HuH-7.5 (cell line): ENCODE results near the gene SMARCB1.

ENCODE experiments used
- DNase-seq: peaks from one replicate; pipeline ENCODE4 v3.0.0; 2011; ENCODE audit warnings: low spot score

The SMARCB1 gene

GRCh38 chr22:23762842-23763578 lies 23.8 kb upstream of the SMARCB1 start, which contains the start of gene C22orf15:
Gene C22orf15 (plus strand): TSS chr22:23762990. CDS start chr22:23763307, 317 bp downstream.
- DNase-seq, result no peak

GRCh38 chr22:23763579-23763945 lies 23.2 kb upstream of the SMARCB1 start:
- no peak for DNase-seq

GRCh38 chr22:23763954-23764353 lies 22.8 kb upstream of the SMARCB1 start:
- DNase-seq, result no peak

- DNase-seq, result no peak
These were observed 21.6 kb upstream of the SMARCB1 start for GRCh38 chr22:23764899-23765881.

- no peak for DNase-seq
These were observed 19.5 kb upstream of the SMARCB1 start for GRCh38 chr22:23767303-23767672.

DNA sequence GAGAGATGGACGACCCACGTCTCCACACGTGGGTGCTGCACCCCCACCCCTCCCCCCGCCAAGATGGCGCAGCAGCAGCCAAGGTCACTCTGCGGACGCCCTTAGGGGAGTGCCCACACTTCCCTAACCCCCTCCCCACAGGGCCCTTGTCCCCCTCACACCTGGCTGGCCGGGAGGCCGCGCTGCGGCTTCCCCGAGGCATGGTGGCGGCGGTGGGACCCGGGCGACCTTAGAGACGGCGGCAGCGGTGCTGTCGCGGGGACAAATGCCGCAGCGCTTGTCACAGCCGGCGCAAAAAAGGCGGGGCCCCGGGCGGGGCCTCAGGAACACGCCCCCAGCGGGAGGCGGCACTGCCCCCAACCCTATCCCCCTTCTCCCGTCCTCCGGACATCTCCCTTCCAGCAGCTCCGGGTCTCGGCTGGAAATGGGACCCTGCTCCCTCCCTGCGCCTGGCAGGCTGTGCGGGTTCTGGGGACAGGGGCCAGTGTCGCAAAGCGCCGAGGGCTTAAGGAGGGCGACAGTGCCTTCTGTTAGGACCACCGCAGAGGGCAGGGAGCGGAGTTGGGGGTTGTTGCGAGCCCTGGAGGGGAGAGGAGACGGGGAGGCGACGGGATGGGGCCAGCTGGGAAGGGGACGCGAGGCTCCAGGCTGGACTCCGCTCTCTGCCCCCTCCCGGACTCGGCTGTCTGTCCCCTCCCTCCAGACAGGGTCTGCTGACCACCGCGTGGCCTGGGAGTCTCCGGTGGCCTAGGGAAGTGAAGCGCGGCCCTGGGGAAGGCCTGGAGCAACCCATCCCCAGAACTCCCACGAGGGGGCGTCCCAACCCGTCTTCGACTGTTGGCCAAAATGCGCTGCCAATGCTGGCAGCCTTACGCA lies 18.9 kb upstream of the SMARCB1 start, which contains the start of gene CHCHD10:
TSS of gene CHCHD10 (minus strand) at position 300 of the 876 bp plus-strand sequence. CDS start at position 202, 98 bp downstream.
- DNase-seq, result peak; percentile 92

- no peak for DNase-seq
These were observed 17.3 kb upstream of the SMARCB1 start for GRCh38 chr22:23769321-23769965.

DNA sequence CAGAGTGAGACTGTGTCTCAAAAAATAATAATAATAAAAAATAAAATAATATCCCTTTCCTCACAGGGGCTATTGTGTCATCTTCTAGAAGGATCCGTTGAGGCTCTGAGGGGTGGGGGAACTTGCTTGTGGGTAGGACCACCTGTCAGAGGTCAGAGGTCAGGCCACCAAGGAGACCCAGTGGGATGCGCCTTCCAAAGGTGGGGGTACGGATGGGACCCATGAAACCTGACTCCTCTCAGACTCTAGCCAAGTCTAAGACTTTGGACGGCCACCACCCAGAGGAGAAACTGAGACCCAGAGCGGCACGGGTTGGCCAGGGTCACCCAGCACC lies 14.5 kb upstream of the SMARCB1 start:
- no peak for DNase-seq

- DNase-seq, result peak; percentile 79
These were observed 13.9 kb upstream of the SMARCB1 start, which contains the start of gene MMP11 for GRCh38 chr22:23772649-23773473. Gene MMP11 (plus strand): TSS chr22:23772849. CDS start chr22:23772871, 22 bp downstream.

DNA sequence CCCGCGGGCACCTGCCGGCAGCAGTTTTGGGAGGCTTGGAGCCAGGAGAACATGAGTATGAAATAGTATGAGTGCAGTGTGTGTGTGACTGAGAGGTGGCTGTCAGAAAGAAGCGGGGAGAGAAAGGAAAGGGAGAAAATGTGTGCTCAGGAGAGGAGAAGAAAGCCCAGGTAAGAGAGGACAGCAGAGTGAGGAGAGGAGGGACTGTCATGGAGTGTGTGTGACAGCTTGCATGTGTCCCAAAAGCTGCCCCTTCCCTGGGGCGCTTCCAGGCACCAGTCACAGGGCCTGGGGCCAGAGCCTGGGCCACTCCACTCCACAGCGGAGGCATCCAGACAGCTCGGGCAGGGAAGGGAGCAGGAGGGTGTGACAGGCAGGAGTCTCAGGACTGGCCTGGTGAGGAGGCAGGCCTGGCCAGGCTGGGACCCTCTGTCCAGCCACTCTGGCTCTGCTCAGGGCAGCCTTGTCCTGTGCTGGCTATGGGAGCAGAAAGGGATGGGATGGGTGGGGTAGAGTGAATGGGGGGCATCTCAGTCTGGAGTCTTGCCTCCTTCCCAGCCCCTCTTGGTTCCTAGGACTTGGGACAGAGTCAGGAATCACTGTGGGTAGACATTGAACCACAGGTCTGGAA lies 13.2 kb upstream of the SMARCB1 start:
- no peak for DNase-seq

GRCh38 chr22:23774114-23774921 lies 12.4 kb upstream of the SMARCB1 start:
- peak; percentile 60 for DNase-seq

- DNase-seq, result no peak
These were observed 11.8 kb upstream of the SMARCB1 start for GRCh38 chr22:23774922-23775436.

GRCh38 chr22:23775779-23776375 lies 10.9 kb upstream of the SMARCB1 start:
- no peak for DNase-seq

DNA sequence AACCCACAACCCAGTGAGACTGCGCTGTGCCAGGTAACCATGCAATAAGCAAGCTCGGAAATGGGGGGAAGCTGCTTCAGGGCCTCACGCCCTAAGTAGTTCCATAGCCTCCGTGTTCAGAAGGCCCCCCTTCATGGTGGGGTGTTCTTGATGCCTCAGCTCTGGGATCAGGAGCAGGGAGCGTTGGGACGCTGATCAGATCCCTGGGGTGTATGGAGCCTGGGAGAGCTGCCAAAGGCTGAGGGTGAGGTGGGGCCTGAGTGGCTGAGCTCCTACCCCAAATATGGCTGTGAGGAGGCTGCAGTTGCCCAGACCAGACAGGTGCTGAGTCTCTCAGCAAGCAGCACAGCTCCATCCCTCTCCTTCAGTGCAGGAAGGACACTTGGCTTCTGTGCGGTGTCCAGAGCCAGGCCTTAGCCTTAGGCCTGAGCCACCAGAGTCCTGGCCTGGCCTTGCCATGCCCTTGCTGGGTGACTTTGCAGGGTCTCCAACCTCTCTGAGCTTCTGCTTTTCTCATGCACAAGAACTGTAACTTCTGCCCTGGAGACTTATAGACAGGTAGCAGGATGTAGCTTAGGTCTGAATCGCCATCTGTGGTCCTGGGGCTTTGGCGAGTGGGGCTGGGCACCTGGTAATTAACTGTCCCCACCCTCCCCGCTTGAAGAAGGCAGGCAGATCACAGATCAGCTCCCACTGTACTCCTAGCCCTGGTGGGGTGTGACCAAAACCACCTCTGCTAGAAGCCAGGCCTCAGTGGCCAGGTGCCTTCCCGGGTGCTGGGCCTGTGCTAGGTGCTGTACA lies 8.8 kb upstream of the SMARCB1 start:
- no peak for DNase-seq

DNA sequence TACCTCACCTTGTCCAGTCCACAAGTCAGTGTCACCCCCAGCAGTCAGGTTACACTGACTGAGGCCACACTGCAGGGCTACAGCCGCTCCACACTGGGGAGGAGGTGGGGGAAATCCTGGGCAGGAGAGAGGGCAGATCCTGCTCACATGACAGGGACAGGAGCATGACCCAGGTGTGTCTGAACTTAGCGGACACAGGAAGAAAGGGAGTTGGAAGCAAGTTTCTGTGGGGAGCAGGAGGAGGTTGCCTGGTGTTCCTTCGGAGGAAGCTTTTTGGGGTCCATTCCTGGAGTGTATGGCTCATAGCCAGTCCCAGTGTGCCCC lies 8.2 kb upstream of the SMARCB1 start:
- DNase-seq, result no peak

- DNase-seq, result no peak
These were observed 7.7 kb upstream of the SMARCB1 start for GRCh38 chr22:23779083-23779482.

DNA sequence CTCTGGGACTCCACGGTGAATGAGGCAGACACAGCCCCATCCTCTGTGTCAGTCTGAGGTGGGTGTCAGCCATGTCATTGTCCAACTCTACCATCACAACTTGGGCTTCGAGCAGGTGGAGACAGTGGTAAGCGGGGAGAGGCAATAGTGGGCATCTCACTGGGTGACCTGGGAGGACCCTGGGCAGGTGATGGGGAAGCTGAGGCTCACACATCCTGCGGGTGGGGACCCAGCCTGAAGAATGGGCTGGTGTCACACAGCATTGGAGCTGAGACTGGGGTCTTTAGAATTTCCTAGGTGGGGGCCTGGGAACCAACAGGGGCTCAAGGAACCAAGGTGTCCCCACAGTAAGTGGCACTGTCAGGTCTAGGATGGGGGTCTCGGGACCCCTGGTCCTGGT lies 7.0 kb upstream of the SMARCB1 start:
- no peak for DNase-seq
